SU-DHL-6 (cell line): ENCODE data around the gene RGS17.

Experiments used
- EZH2phosphoT487 ChIP-seq: fragments of 200-600 bp; sonication (generic), shearing (Covaris generic); conservative IDR thresholded peaks from 2 replicates; pipeline ENCODE4 v1.6.1; 2018; ENCODE audit warnings: mild to moderate bottlenecking, antibody characterized with exemption, low read length, moderate library complexity, mixed read lengths
- TF ChIP-seq, protein P1 (sequence below): fragments of 200-600 bp; sonication (generic); IDR thresholded peaks from one replicate; pipeline ENCODE4 v1.5.1; 2017; ENCODE audit warnings: antibody characterized with exemption, mild to moderate bottlenecking, low read length, moderate library complexity; ENCODE audit not compliant: insufficient read depth, poor library complexity, severe bottlenecking

GRCh38 chr6:152993431-152993830 is 137.7 kb downstream of the RGS17 start:
- TF ChIP-seq, protein P1, sequence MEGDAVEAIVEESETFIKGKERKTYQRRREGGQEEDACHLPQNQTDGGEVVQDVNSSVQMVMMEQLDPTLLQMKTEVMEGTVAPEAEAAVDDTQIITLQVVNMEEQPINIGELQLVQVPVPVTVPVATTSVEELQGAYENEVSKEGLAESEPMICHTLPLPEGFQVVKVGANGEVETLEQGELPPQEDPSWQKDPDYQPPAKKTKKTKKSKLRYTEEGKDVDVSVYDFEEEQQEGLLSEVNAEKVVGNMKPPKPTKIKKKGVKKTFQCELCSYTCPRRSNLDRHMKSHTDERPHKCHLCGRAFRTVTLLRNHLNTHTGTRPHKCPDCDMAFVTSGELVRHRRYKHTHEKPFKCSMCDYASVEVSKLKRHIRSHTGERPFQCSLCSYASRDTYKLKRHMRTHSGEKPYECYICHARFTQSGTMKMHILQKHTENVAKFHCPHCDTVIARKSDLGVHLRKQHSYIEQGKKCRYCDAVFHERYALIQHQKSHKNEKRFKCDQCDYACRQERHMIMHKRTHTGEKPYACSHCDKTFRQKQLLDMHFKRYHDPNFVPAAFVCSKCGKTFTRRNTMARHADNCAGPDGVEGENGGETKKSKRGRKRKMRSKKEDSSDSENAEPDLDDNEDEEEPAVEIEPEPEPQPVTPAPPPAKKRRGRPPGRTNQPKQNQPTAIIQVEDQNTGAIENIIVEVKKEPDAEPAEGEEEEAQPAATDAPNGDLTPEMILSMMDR = no peak
- no peak for TF ChIP-seq EZH2phosphoT487
